Measurements from ENCODE around the gene SCRG1.
A peak's percentile ranks its signal among the peaks of the same experiment; 100 is the strongest.

The SCRG1 gene

DNA sequence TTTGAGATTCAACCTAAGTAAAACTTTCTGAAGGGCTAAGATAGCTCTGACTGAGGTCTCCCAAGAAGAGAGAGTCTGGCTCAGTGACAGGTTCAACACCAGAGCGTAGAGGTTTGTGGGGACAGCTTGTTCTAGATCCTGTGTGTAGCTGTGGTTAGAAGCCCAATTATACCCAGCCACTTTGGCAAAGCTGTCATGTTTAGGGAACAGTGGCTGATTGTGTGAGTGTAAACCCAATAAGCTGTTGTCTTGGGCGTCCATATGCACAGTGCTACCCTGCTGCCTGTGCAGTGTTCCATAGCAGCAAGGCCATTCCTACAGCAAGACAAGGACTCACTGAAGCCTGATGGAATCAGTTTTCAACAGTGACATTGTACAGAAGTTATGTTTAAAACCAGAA, 11.2 kb upstream of the SCRG1 start:
- no peak for DNase-seq

DNA sequence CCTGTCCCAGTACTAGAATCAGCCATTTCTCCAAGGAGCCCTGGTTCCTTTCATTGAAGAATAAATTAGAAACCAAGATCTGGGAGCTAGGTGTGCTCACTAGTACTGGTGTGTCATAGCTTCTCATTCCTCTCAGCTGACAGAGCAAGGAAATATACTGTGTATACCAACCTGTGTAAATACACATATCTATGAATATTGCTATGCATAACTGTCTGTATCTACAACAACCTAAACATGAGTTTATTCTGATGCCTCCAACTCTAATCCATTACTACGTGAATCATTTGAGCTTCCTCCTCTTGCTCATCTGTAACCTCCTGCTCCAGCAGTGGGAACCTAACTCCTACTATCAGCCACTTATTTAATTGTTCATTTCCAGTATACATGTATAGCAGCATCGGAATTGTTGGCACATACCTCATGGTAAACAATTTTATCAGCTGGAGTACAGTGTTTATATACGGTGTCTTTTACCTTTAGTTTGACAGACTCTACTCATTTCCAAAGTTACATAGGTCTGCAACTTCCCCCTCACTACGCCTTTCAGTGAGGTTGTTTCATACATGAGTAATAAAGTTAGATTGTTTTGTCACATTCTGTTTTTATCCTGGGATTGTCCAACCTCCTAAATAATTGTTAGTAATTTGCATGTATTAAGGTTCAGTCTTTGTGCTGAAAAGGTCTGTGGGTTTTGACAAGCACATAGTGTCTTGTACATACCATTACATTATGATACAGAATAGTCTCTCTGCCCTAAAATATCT, 7.1 kb upstream of the SCRG1 start:
- no peak for DNase-seq

GRCh38 chr4:173404296-173404865, 5.5 kb upstream of the SCRG1 start:
- DNase-seq, result no peak

DNA sequence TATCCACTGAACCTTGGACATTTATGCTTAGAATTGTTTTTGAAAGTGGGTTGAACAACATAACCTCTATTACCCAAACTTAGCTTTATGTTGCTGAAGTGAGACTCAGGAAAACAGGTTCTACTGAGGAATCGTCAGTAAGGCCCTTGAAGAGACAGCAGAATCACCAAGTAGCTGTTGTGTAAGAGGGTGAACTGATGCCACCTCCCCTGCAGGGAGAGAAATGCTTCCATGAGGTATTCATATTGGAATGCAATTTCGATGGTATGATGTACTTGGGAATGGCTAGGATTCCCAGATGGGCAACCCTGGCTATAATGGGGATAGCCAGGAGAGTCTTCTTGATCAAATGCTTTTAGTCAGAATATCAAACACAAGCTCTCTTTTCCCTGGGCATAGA, 4.1 kb upstream of the SCRG1 start:
- peak; percentile 58 for DNase-seq

DNA sequence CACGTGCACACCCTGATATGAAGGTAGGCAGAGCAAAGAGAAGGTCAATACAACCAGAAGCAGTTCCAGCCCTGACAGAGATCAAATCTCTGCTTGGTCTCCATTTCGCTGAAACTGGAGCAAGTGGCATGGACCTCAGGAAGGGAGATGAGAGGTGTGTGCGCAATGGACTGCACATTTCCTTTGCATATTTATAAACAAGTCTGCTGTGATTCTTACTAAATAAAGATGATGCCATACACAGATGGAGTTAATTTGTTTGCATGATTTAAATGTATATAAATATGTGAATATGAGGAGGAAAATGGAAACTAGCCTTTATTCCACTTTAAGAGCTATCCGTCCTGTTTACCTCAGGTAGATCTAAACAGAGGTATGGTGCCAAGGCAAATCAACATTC, 2.1 kb upstream of the SCRG1 start:
- no peak for DNase-seq

DNA sequence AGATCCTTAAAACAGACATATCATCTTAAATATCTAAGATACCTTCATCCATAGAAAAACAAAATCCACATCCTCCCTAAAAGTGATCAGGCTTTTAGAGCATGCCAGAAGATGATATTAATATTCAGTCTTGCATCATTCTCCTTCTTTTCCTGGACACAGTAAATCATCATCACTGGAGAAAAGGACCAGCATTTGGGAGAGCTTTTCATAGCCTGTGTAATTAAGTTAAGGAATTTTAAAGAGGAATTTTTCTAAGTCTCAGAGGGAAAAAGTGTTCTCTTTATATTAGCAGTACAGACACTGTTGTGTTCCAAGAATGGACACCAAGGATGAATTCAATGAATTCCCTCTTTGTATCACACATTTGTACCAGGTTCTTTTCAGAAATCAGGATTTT, 696 bp downstream of the SCRG1 start:
- DNase-seq, result peak; percentile 54

GRCh38 chr4:173397604-173398003, 1.3 kb downstream of the SCRG1 start:
- no peak for DNase-seq

GRCh38 chr4:173391701-173392100, 7.2 kb downstream of the SCRG1 start:
- no peak for DNase-seq

DNA sequence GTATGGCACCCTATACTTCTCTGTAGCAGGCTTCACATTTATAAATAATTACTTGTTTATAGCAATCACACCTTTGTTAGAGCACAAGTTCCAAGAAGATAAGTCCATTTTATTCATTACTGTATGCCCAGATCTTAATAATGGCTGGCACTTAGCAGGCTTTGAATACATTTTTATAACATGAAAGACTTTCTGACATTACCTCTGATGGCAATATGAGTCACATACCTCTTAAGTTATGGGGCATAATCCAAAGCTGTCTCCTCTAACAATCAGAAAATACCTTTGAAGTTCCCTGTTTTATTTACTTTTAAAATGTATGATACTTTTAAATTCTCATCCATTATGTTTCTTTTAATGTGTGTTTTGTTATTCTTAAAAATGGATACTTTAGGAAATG, 12.2 kb downstream of the SCRG1 start:
- DNase-seq, result no peak

DNA sequence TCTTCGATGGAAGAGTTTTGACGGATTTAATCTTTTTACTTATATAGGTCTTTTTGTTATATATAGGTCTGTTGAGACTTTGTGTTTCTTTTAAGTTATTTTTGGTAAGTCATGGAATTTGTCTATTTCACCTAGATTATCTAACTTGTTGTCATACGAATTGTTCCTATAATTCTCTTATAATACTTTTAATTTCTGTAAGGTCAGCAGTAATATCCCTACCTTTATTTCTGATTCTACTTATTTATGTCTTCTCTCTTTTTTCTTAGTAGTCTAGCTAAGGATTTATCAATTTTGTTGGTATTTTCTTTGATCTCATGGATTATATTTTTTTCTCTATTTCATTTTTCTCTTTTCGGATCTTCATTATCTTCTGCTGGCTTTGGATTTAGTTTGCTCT, 16.6 kb downstream of the SCRG1 start:
- DNase-seq, result no peak

GRCh38 chr4:173381610-173382009, 17.3 kb downstream of the SCRG1 start:
- DNase-seq, result no peak

DNA sequence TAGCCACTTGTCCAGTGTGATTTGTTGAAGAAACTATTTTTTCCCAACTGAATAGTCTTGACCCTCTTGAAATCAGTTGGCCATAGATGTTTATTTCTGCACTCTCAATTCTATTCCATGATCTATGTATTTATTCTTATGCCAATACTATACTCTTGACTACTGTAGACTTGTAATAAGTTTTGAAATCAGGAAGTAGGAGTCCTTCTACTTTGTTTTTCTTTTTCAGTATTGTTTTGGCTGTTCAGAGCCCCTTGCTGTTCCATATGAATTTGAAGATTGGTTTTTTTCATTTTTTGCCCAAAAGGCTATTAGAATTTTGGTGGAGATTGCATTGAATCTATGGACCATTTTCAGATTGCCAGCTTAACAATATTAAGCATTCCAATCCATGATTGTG, 17.9 kb downstream of the SCRG1 start:
- no peak for DNase-seq

DNA sequence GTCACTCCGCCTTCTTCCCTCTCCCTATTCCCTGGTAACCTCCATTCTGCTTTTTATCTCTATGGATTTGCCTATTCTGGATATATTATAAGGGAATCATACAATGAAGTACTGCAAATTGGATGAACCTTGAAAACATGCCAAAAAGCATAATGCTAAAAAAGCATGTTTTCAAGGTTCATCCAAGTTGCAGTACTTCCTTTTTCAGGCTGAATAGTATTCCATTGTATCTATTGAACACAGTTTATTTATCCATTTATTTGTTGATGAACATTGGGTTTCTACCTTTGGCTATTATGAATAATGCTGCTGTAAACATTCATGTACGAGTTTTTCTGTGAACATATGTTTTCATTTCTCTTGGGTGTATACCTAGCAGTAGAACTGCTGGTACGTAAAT, 19.0 kb downstream of the SCRG1 start:
- no peak for DNase-seq

- no peak for DNase-seq
Measured at GRCh38 chr4:173374588-173374987, 24.3 kb downstream of the SCRG1 start.

- peak; percentile 72 for DNase-seq
Measured at GRCh38 chr4:173371292-173372192, 27.4 kb downstream of the SCRG1 start.

- peak; percentile 99 for DNase-seq
Measured at GRCh38 chr4:173370477-173371291, 28.2 kb downstream of the SCRG1 start, which contains the start of gene SAP30. TSS of gene SAP30 (plus strand) at chr4:173370954. CDS start at chr4:173371183, 229 bp downstream.

DNA sequence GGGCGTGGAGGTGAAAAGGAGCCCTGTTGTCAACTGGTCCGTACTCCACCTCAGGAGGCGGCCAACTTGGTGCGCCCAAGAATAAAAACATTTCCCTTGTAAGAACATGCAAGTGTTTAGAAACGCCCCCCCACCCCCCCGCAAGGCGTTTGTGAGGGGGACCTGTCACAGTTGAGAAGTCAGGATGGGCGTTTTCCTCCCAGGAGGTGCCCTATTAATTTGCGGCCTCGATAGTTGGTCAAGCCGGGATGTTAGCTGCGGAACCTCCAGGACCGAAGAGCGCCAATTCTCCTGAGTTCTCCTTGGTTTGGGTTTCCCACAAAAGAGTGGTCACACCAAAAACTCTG, 28.8 kb downstream of the SCRG1 start:
- DNase-seq, result no peak

GRCh38 chr4:173367946-173368345, 31.0 kb downstream of the SCRG1 start:
- no peak for DNase-seq

- DNase-seq, result peak; percentile 6
Measured at GRCh38 chr4:173367285-173367684, 31.6 kb downstream of the SCRG1 start.

DNA sequence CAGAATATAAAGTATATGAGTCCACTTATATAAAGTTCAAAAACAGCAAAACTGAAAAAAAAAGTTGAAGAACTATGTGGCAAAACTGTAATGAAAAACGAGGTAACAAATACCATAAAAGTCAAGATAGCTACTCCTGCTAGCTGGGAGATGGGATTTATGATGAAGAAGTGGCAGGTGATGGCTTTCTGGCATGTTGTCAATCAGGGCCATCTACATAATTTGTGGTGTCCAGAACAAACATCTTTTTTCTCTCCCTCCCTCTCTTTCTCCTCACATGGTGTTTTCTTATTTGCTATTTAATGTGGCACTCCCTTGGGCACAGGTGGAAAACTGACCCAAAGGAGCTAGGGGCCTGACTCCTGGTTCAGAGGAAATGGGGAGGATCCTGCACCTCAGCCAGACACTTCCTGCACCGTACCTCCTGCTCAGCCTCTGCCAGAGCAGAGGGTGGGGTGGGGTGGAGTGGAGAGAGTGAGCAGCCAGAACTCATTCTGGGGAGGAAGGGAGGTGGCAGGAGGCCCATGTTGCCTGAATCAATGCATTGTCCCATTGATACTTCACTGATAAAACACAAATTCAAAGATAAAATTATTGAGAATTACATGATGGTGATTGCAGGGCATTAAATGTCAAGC, 33.4 kb downstream of the SCRG1 start:
- no peak for DNase-seq

- no peak for DNase-seq
Measured at GRCh38 chr4:173362666-173363065, 36.2 kb downstream of the SCRG1 start.

DNA sequence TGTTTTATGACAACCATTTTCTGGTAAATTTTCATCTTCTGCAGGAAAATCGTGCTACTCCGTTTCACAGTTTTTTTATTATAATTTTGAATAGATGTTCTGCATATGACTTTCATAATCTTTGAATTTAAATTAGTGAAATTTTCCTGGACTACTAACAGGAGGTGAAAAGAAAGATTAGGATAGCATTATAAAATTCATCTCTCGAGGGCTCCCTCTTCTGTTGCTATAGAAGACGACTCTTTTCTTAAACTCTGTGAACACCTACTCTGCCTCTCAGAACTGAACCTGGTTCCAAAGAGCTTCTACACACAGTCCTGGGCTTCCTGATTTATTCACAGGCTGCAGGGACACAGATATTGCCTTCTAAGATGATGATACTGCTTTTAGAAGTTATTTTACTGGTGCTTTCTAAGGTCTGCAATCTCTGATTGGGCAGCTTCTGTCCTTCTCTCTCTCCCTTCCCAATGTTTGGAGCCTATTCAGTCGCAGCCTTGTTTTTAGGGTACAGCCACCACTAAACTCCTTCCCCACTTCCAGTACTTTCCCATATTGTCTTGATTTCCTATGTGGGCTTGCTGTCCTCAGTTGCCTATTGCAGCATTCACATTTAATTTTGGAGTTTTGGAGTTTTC, 38.2 kb downstream of the SCRG1 start:
- DNase-seq, result peak; percentile 13
